ENCODE results near the gene RALGAPA2.

The RALGAPA2 gene

GRCh38 chr20:20612251-20612650 lies 100.2 kb downstream of the RALGAPA2 start:
- no peaks in the 10 kb centered on the region for H3K27me3 ChIP-seq (ENCODE audit: insufficient read depth, poor library complexity, severe bottlenecking)
- no peak overlapping the region for H3K4me3 ChIP-seq (replicated peaks; ENCODE audit: insufficient read depth, low read length)
- no peak overlapping the region for H3K27ac ChIP-seq (replicated peaks)
- no peak for TF ChIP-seq CTCF (IDR thresholded peaks at IDR 0.05; ENCODE audit: insufficient read depth, low read length)
- TF ChIP-seq GABPA (IDR thresholded peaks at IDR 0.05; ENCODE audit: low read depth), result no peak
- DNase-seq (ENCODE audit: low read depth in 1 of 2, low spot score in 1 of 2), result no peak

GRCh38 chr20:20611167-20611566 lies 101.3 kb downstream of the RALGAPA2 start:
- TF ChIP-seq POLR2AphosphoS5 (IDR thresholded peaks at IDR 0.05; ENCODE audit: low read depth) (no peak), REST (IDR thresholded peaks at IDR 0.05; ENCODE audit: insufficient replicate concordance, low read depth) (no peak), SPI1 (IDR thresholded peaks at IDR 0.05; ENCODE audit: borderline replicate concordance, low read depth) (no peak), GABPA (IDR thresholded peaks at IDR 0.05; ENCODE audit: low read depth) (no peak), CTCF (IDR thresholded peaks at IDR 0.05; ENCODE audit: insufficient read depth, low read length) (no peak)

DNA sequence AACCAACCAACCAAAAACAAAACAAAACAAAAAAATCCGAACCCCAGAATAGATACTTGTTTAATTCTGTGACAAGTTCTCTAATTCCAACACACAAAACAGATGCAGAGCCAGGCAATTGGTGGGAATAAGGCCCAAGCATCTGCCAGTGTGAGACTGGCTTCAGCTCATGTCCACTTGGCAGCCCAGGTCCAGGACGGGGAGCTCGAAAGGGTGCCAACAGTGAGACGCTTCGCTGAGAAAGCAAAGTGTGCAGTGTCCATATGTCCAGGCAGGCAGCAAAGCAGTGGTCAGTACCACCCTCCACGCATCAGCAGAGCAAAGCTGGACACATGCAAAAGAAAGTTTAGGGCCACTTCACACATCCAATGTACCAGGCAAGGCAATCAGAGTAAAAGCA lies 102.9 kb downstream of the RALGAPA2 start:
- TF ChIP-seq REST (IDR thresholded peaks at IDR 0.05; ENCODE audit: insufficient replicate concordance, low read depth) (no peak), CTCF (IDR thresholded peaks at IDR 0.05; ENCODE audit: insufficient read depth, low read length) (no peak), POLR2AphosphoS5 (IDR thresholded peaks at IDR 0.05; ENCODE audit: low read depth) (no peak), SPI1 (IDR thresholded peaks at IDR 0.05; ENCODE audit: borderline replicate concordance, low read depth) (no peak), GABPA (IDR thresholded peaks at IDR 0.05; ENCODE audit: low read depth) (no peak)

More at GRCh38 chr20:20611167-20611566, 101.3 kb downstream of the RALGAPA2 start:
- Histone ChIP-seq H3K4me3 (replicated peaks; ENCODE audit: insufficient read depth, low read length) (no peak overlapping the region), H3K27me3 (ENCODE audit: insufficient read depth, poor library complexity, severe bottlenecking) (no peaks in the 10 kb centered on the region), H3K27ac (replicated peaks) (no peak overlapping the region)
- DNase-seq (ENCODE audit: low read depth in 1 of 2, low spot score in 1 of 2), result no peak

GRCh38 chr20:20608641-20609040 lies 103.8 kb downstream of the RALGAPA2 start:
- H3K27me3 ChIP-seq (ENCODE audit: insufficient read depth, poor library complexity, severe bottlenecking), result no peaks in the 10 kb centered on the region
- no peak overlapping the region for H3K27ac ChIP-seq (replicated peaks)
- TF ChIP-seq CTCF (IDR thresholded peaks at IDR 0.05; ENCODE audit: insufficient read depth, low read length), result no peak
- TF ChIP-seq GABPA (IDR thresholded peaks at IDR 0.05; ENCODE audit: low read depth), result no peak
- no peak for TF ChIP-seq REST (IDR thresholded peaks at IDR 0.05; ENCODE audit: insufficient replicate concordance, low read depth)
- TF ChIP-seq SPI1 (IDR thresholded peaks at IDR 0.05; ENCODE audit: borderline replicate concordance, low read depth), result no peak
- no peak for TF ChIP-seq POLR2AphosphoS5 (IDR thresholded peaks at IDR 0.05; ENCODE audit: low read depth)

More for the DNA sequence above, 102.9 kb downstream of the RALGAPA2 start:
- Histone ChIP-seq H3K4me3 (replicated peaks; ENCODE audit: insufficient read depth, low read length) (no peak overlapping the region), H3K27ac (replicated peaks) (no peak overlapping the region), H3K27me3 (ENCODE audit: insufficient read depth, poor library complexity, severe bottlenecking) (no peaks in the 10 kb centered on the region)
- DNase-seq (ENCODE audit: low read depth in 1 of 2, low spot score in 1 of 2), result no peak

More at GRCh38 chr20:20608641-20609040, 103.8 kb downstream of the RALGAPA2 start:
- DNase-seq (ENCODE audit: low read depth in 1 of 2, low spot score in 1 of 2), result no peak
- H3K4me3 ChIP-seq (replicated peaks; ENCODE audit: insufficient read depth, low read length), result no peak overlapping the region

All from HL-60 (cell line).